MM.1S (cell line): ENCODE measurements around the gene NCOA5.
A peak's percentile ranks its signal among the peaks of the same experiment; 100 is the strongest.

Source experiments
- DNase-seq: peaks from one replicate; pipeline ENCODE4 v3.0.0-alpha.2; 2015
- H2AFZ ChIP-seq: fragments of 300-600 bp; sonication (generic); 2 replicates; pipeline ENCODE4 v1.6.0; 2016; ENCODE audit warnings: antibody characterized with exemption, low read length
- H3F3A ChIP-seq: fragments of 300-600 bp; sonication (generic); 2 replicates; pipeline ENCODE4 v1.6.1; 2016; ENCODE audit warnings: mild to moderate bottlenecking, antibody characterized with exemption, low read length, moderate library complexity, mixed read lengths; ENCODE audit not compliant: insufficient read depth
- H3K27ac ChIP-seq: fragments of 300-600 bp; sonication (generic); 2 replicates; pipeline ENCODE4 v1.5.1; 2016; ENCODE audit warnings: mild to moderate bottlenecking, low read length
- H3K27me3 ChIP-seq: fragments of 300-600 bp; sonication (generic); replicated peaks from 2 replicates; pipeline ENCODE4 v1.6.0; 2016; ENCODE audit warnings: low read length; ENCODE audit not compliant: insufficient read depth
- H3K36me3 ChIP-seq: fragments of 300-600 bp; sonication (generic); replicated peaks from 2 replicates; pipeline ENCODE4 v1.6.1; 2016; ENCODE audit warnings: mild to moderate bottlenecking, low read length, mixed read lengths; ENCODE audit not compliant: insufficient read depth
- H3K4me1 ChIP-seq: fragments of 300-600 bp; sonication (generic); 2 replicates; pipeline ENCODE4 v1.6.1; 2016; ENCODE audit warnings: low read length, mixed read lengths
- H3K4me2 ChIP-seq: fragments of 300-600 bp; sonication (generic); 2 replicates; pipeline ENCODE4 v1.6.0; 2016; ENCODE audit warnings: low read depth, low read length
- H3K4me3 ChIP-seq: fragments of 300-600 bp; sonication (generic); 2 replicates; pipeline ENCODE4 v1.5.1; 2016; ENCODE audit warnings: low read length, mixed read lengths
- H3K79me2 ChIP-seq: fragments of 300-600 bp; sonication (generic); 2 replicates; pipeline ENCODE4 v1.6.1; 2016; ENCODE audit warnings: mixed run types, low read length, mixed read lengths
- H3K9ac ChIP-seq: fragments of 300-600 bp; sonication (generic); 2 replicates; pipeline ENCODE4 v1.6.1; 2016; ENCODE audit warnings: low read length, mixed read lengths
- H3K9me2 ChIP-seq: fragments of 300-600 bp; sonication (generic); replicated peaks from 2 replicates; pipeline ENCODE4 v1.6.1; 2016; ENCODE audit warnings: mild to moderate bottlenecking, low read length, mixed read lengths; ENCODE audit not compliant: insufficient read depth
- H3K9me3 ChIP-seq: fragments of 300-600 bp; sonication (generic); replicated peaks from 2 replicates; pipeline ENCODE4 v1.6.1; 2016; ENCODE audit warnings: mild to moderate bottlenecking, low read length, mixed read lengths; ENCODE audit not compliant: insufficient read depth
- H4K20me1 ChIP-seq: fragments of 300-600 bp; sonication (generic); 2 replicates; pipeline ENCODE4 v1.6.1; 2016; ENCODE audit warnings: mild to moderate bottlenecking, low read length, moderate library complexity, mixed read lengths; ENCODE audit not compliant: insufficient read depth
- CTCF ChIP-seq: fragments of 300-600 bp; sonication (generic); IDR thresholded peaks from 2 replicates; pipeline ENCODE4 v1.5.1; 2016; ENCODE audit warnings: antibody characterized with exemption, low read length, mixed read lengths
- EZH2 ChIP-seq: fragments of 300-600 bp; sonication (generic); optimal IDR thresholded peaks from 2 replicates; pipeline ENCODE3; 2017; ENCODE audit warnings: low read depth, mild to moderate bottlenecking, antibody characterized with exemption, low read length, mixed read lengths
- EZH2phosphoT487 ChIP-seq: fragments of 300-600 bp; sonication (generic); IDR thresholded peaks from 2 replicates; pipeline ENCODE4 v1.6.1; 2018; ENCODE audit warnings: antibody characterized with exemption, low read length

NCOA5 gene

DNA sequence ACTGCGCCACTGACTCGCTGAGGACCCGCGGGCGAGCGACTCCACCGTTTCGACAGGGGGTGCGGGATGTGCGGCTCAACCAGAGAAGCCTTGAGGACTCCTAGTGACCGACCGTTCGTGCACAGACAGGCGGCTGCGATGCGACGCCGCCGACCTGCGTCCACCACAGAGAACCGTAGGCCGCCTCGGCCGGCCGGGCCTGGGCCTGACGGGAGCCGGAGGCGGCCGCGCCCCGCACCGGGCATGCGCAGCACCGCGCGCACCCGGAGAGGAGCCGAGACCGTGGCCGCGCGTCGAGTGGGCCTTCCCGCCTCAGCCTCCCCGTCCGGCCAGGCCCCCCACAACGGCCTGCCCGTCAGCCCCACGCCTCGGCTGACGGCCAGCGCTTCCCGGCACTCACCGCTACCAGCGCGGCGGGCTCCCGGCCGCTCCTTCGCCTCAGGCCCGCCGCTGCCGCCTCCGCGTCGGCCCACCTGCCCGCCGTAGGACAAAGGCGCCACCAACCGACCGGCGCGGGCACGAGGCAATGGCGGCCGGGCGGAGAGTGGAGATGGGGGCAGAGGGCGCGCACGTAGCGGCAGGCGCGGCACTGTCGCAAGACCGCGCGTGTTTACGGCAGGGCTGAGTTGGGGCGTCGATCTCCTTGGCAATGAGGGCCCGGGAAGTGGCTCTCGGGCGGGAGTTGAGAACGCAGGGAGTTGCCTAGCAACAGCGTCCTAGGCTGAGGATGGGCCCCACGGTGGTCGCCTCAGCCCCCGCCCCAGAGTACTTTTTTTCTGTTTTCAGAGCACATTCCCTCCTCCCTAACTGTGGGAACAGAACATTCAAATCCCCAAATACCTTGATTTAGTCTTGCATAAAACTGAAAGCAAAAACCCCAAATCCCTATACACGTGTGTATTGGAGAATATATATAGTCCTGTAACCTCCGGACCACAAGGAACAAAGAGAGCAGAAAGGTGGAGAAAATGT, at the start of gene NCOA5:
NCOA5 (minus strand) TSS at position 546 of the 972 bp plus-strand sequence. CDS start 10,538 bp downstream, outside the sequence.
- Histone ChIP-seq H3K4me3 (peak within 1 kb of the TSS; percentile 77), H3K36me3 (no peaks in the 10 kb centered on the region), H3K9ac (peak within 1 kb of the TSS; percentile 93), H3K4me2 (peak within 1 kb of the TSS; percentile 83), H4K20me1 (peaks cover 42% of the 10 kb centered on the region), H3F3A (no peaks in the 10 kb centered on the region), H3K79me2 (peaks cover 47% of the 10 kb centered on the region), H3K27ac (peak within 1 kb of the TSS; percentile 82; the same call in 1 of the 2 replicates), H3K9me2 (no peaks in the 10 kb centered on the region), H3K4me1 (peaks cover 9% of the 10 kb centered on the region), H3K9me3 (no peaks in the 10 kb centered on the region), H3K27me3 (no peaks in the 10 kb centered on the region), H2AFZ (peak within 1 kb of the TSS; percentile 76)
- TF ChIP-seq EZH2 (no peak), EZH2phosphoT487 (no peak), CTCF (peak; percentile 11; the same call in 1 of the 2 replicates)
- peak; percentile 96 for DNase-seq

DNA sequence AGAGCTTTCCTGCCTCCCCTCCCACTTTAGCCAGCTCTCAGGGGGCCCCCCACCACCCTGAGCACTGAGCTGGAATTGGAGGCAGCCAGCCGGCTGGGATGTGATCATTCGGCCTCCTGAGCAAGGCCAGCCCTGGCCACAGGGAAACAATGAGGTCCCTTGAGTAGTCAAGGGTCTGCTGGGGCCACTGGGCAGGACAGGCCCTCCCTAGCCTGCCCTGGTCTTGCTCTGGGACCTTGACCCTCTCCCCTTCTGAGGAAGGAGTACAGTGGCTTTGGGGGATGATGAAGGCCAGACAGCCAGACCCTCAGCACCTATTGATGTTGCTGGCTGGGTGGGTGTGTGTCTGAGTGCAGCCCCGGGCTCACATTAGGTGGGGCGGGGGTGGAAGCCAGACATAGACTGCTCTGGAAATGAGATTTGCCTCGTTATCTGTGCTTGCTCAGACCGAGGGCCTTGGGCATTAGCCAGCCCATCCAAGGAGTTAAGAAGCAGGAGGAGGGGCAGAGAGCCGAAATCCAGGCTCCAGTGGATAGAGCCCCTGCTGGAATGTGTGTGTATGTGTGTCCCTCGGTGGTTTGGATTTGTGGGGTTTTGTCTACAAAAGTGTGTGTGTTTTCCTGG, 49.6 kb upstream of the NCOA5 start:
- Histone ChIP-seq H3K36me3 (no peaks in the 10 kb centered on the region), H3F3A (no peaks in the 10 kb centered on the region), H3K4me3 (no peak overlapping the region), H3K4me2 (no peak overlapping the region), H3K27me3 (peaks cover 53% of the 10 kb centered on the region), H4K20me1 (no peaks in the 10 kb centered on the region), H3K9ac (no peak overlapping the region), H3K9me2 (no peaks in the 10 kb centered on the region), H3K79me2 (no peaks in the 10 kb centered on the region), H2AFZ (no peak overlapping the region), H3K9me3 (no peaks in the 10 kb centered on the region), H3K4me1 (no peaks in the 10 kb centered on the region), H3K27ac (no peak overlapping the region)
- no peak for DNase-seq
- TF ChIP-seq EZH2 (no peak), CTCF (no peak), EZH2phosphoT487 (no peak)

- Histone ChIP-seq H3K4me2 (no peak overlapping the region), H3K9ac (no peak overlapping the region), H3K4me3 (no peak overlapping the region), H2AFZ (no peak overlapping the region), H3K36me3 (no peaks in the 10 kb centered on the region), H3K9me2 (no peaks in the 10 kb centered on the region), H3K27me3 (peaks cover 44% of the 10 kb centered on the region), H3K27ac (no peak overlapping the region), H4K20me1 (no peaks in the 10 kb centered on the region), H3K9me3 (no peaks in the 10 kb centered on the region), H3K79me2 (no peaks in the 10 kb centered on the region), H3K4me1 (no peaks in the 10 kb centered on the region), H3F3A (no peaks in the 10 kb centered on the region)
- no peak for DNase-seq
- TF ChIP-seq CTCF (no peak), EZH2phosphoT487 (no peak), EZH2 (no peak)
Observed at GRCh38 chr20:46137816-46138215, 48.1 kb upstream of the NCOA5 start.
